Retinal pigment epithelial cell (primary cell): ENCODE data around the gene ETV3.

ENCODE experiments used
- DNase-seq: peaks from one replicate; pipeline ENCODE4 v3.0.0-alpha.2; 2010; ENCODE audit warnings: low read depth
- H3K4me3 ChIP-seq: 2 replicates; pipeline ENCODE4 v1.5.1; 2011; ENCODE audit warnings: mild to moderate bottlenecking, low read length, control low read depth, moderate library complexity
- TF ChIP-seq, protein P1 (sequence below): conservative IDR thresholded peaks from 2 replicates; pipeline ENCODE4 v1.5.1; 2011; ENCODE audit warnings: low read depth, low read length, control low read depth, inconsistent platforms

The ETV3 gene

DNA sequence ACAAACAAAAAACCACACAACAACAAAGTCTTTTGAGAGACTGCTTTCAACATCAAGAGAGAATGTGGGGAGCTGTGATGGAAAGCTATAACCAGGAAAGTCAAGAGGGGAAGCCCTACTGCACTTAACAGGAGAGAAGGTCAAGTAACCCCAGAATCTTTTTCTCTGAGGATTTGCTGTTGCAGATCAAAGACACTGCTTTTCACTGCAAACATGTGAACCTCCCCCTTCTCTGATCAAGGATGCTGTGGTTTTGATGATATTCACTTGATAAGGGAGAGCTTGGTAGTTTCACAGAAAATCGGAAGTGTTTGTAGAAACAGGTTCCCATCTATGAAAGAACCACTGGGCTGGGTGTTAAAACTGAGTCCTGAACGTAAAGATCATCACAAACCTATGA, 4.8 kb downstream of the ETV3 start:
- no peak overlapping the region for H3K4me3 ChIP-seq
- DNase-seq: no peak
- TF ChIP-seq, protein P1, sequence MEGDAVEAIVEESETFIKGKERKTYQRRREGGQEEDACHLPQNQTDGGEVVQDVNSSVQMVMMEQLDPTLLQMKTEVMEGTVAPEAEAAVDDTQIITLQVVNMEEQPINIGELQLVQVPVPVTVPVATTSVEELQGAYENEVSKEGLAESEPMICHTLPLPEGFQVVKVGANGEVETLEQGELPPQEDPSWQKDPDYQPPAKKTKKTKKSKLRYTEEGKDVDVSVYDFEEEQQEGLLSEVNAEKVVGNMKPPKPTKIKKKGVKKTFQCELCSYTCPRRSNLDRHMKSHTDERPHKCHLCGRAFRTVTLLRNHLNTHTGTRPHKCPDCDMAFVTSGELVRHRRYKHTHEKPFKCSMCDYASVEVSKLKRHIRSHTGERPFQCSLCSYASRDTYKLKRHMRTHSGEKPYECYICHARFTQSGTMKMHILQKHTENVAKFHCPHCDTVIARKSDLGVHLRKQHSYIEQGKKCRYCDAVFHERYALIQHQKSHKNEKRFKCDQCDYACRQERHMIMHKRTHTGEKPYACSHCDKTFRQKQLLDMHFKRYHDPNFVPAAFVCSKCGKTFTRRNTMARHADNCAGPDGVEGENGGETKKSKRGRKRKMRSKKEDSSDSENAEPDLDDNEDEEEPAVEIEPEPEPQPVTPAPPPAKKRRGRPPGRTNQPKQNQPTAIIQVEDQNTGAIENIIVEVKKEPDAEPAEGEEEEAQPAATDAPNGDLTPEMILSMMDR: no peak

DNA sequence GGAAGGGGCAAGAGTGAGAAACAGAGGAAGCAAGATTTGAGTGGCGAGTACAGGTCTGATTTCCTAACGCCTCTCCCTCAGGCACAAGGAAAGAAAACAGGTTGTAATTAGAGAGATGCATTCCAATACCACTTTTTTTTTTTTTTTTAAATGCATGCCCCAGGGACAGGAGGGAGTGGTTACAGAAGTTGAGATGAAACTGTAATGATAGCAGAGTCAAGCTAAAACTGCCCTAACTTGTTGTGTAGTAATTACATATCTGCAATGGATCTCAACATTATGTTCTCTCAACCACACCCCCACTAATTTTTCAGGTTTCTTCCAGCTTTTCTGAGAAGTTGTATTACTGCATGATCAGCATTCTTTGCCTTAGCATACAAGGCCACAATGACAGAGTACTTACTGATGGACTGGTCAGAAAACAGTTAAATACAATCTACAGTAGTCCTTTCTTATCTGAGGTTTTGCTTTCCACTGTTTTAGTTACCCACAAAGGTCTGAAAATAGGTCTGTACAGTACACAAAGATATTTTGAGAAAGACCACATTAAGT, 5.5 kb downstream of the ETV3 start:
- no peak overlapping the region for H3K4me3 ChIP-seq
- TF ChIP-seq, protein P1: no peak
- DNase-seq: no peak

DNA sequence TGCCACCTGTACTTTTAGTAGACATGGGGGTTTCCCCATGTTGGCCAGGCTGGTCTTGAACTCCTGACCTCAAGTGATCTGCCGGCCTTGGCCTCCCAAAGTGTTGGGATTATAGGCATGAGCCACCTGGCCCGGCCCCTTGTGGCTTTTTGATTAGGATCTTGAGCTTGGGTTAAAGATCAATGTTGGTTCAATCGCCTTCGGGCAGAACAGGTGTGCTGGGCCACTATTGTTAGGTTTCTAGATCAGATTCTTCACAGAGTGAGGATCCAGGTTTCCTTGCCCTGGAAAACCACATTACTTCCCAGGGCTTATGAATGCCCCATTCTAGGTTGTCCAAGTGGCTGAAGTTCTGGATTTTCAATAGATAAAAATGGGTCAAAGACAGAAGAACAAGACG, 6.1 kb downstream of the ETV3 start:
- no peak for DNase-seq
- H3K4me3 ChIP-seq: no peak overlapping the region
- TF ChIP-seq, protein P1: no peak

- TF ChIP-seq, protein P1: no peak
- no peak for DNase-seq
- no peak overlapping the region for H3K4me3 ChIP-seq
Observed at GRCh38 chr1:157131281-157131680, 6.9 kb downstream of the ETV3 start.

- no peak for DNase-seq
- no peak overlapping the region for H3K4me3 ChIP-seq
- TF ChIP-seq, protein P1: no peak
Observed at GRCh38 chr1:157124855-157125254, 13.3 kb downstream of the ETV3 start.

- H3K4me3 ChIP-seq: no peak overlapping the region
- TF ChIP-seq, protein P1: no peak
- DNase-seq: no peak
Observed at GRCh38 chr1:157119448-157119847, 18.7 kb downstream of the ETV3 start.

- no peak overlapping the region for H3K4me3 ChIP-seq
- no peak for DNase-seq
- TF ChIP-seq, protein P1: no peak
Observed at GRCh38 chr1:157119008-157119407, 19.2 kb downstream of the ETV3 start.
